Spinal cord (tissue), 10 donors: Measurements from ENCODE around the gene CNR2. TPM values are rescaled to one million over a fixed set of nuclear protein-coding genes. Genes with fewer than 3 reads are reported as not detected.
"Not testable (repeated sequence)": the region's sequence is repeated elsewhere in the genome, so short reads cannot be mapped to it uniquely, and the experiment has no call there.

Experiments
- DNase-seq, 6 donors: peaks; one replicate each; pipeline versions ENCODE4 v3.0.0 to v3.0.0-alpha.2; 2013 to 2015; ENCODE audit warnings: low spot score in 6 of 6, low read depth in 4 of 6
- H3K27ac ChIP-seq: one replicate; pipeline ENCODE4 v1.5.1; 2013; ENCODE audit warnings: low read depth, low read length, control low read depth
- H3K27me3 ChIP-seq: one replicate; pipeline ENCODE4 v1.6.1; 2013; ENCODE audit warnings: low read length; ENCODE audit not compliant: control insufficient read depth, insufficient read depth
- H3K36me3 ChIP-seq: one replicate; pipeline ENCODE4 v1.6.1; 2013; ENCODE audit warnings: low read length; ENCODE audit not compliant: control insufficient read depth, insufficient read depth
- H3K4me1 ChIP-seq: one replicate; pipeline ENCODE4 v1.6.1; 2013; ENCODE audit warnings: low read length; ENCODE audit not compliant: control insufficient read depth, insufficient read depth
- H3K4me3 ChIP-seq: one replicate; pipeline ENCODE4 v1.5.1; 2013; ENCODE audit warnings: low read depth, low read length, control low read depth
- H3K9me3 ChIP-seq: one replicate; pipeline ENCODE4 v1.6.1; 2013; ENCODE audit warnings: low read length; ENCODE audit not compliant: control insufficient read depth, insufficient read depth
- WGBS: methylation state at CpG from one replicate; pipeline ENCODE4 v1.1.5; 2013; ENCODE audit warnings: missing lambda C conversion rate; ENCODE audit not compliant: insufficient coverage; 5-methylcytosine and 5-hydroxymethylcytosine counted together
- polyA plus RNA-seq, 2 donors: library from polyadenylated mRNA; unstranded; fragments of 120-200 nt; gene quantifications; one replicate each; pipeline ENCODE4 v1.2.1, GENCODE V29; 2013; ENCODE audit not compliant: insufficient read length in 2 of 2
- total RNA-seq, 2 donors: library from RNA; depleted of rRNA in 1 of 2; stranded (reverse); fragments of 120-200 nt in 1 of 2; fragments of >200 nt in 1 of 2; gene quantifications; one replicate each; pipeline versions ENCODE4 v1.2.3 to v1.2.4, GENCODE V29; 2013 to 2014
- donor health status: healthy.

Gene CNR2
- total and polyA plus RNA-seq, 4 donors, result 0.05 to 0.10 (median 0.07) TPM

GRCh38 chr1:23848673-23849616 is 64.2 kb downstream of the CNR2 start:
- Histone ChIP-seq H3K9me3 (no peaks in the 10 kb centered on the region), H3K27me3 (no peaks in the 10 kb centered on the region), H3K4me3 (no peak overlapping the region), H3K27ac (no peak overlapping the region), H3K36me3 (peaks cover 18% of the 10 kb centered on the region), H3K4me1 (no peaks in the 10 kb centered on the region)
- WGBS, result 96% methylated on average over 4 of the region's 12 CpGs
- DNase-seq, result no peak

- H3K27me3 ChIP-seq, H3K4me3 ChIP-seq, H3K9me3 ChIP-seq, H3K4me1 ChIP-seq, H3K27ac ChIP-seq, DNase-seq: not testable (repeated sequence)
- WGBS, result no CpG with 5 or more reads among the region's 2 CpGs
- peaks cover 18% of the 10 kb centered on the region for H3K36me3 ChIP-seq
These were observed 65.6 kb downstream of the CNR2 start for GRCh38 chr1:23847482-23848095.

GRCh38 chr1:23845163-23845562 is 68.0 kb downstream of the CNR2 start:
- Histone ChIP-seq H3K27ac (no peak overlapping the region), H3K27me3 (peaks cover 2% of the 10 kb centered on the region)
- WGBS, result no CpG with 5 or more reads among the region's 2 CpGs

GRCh38 chr1:23843644-23844043 is 69.5 kb downstream of the CNR2 start:
- peaks cover under 1% of the 10 kb centered on the region for H3K4me1 ChIP-seq
- peaks cover 10% of the 10 kb centered on the region for H3K36me3 ChIP-seq
- DNase-seq, result no peak
- peaks cover 2% of the 10 kb centered on the region for H3K27me3 ChIP-seq
- no peaks in the 10 kb centered on the region for H3K9me3 ChIP-seq
- no peak overlapping the region for H3K27ac ChIP-seq
- no peak overlapping the region for H3K4me3 ChIP-seq
- 80% methylated on average over 1 of the region's 5 CpGs for WGBS

More at GRCh38 chr1:23845163-23845562, 68.0 kb downstream of the CNR2 start:
- Histone ChIP-seq H3K4me1 (no peaks in the 10 kb centered on the region), H3K9me3 (no peaks in the 10 kb centered on the region), H3K36me3 (peaks cover 14% of the 10 kb centered on the region), H3K4me3 (no peak overlapping the region)
- no peak for DNase-seq

- WGBS, result 0% methylated on average over 4 of the region's 21 CpGs
- Histone ChIP-seq H3K4me1 (peaks cover 9% of the 10 kb centered on the region), H3K27me3 (peaks cover 12% of the 10 kb centered on the region), H3K27ac (no peak overlapping the region), H3K4me3 (no peak overlapping the region), H3K9me3 (no peaks in the 10 kb centered on the region), H3K36me3 (no peaks in the 10 kb centered on the region)
- peak in 3 of 6 donors; percentile 2 to 48 (median 47) for DNase-seq
These were observed 74.7 kb downstream of the CNR2 start for GRCh38 chr1:23838401-23838866.

GRCh38 chr1:23837908-23838307 is 75.3 kb downstream of the CNR2 start:
- Histone ChIP-seq H3K36me3 (no peaks in the 10 kb centered on the region), H3K4me3 (no peak overlapping the region), H3K9me3 (no peaks in the 10 kb centered on the region), H3K27me3 (peaks cover 12% of the 10 kb centered on the region), H3K27ac (no peak overlapping the region), H3K4me1 (peaks cover 9% of the 10 kb centered on the region)
- 30% methylated on average over 9 of the region's 13 CpGs for WGBS
- no peak for DNase-seq

- peaks cover 10% of the 10 kb centered on the region for H3K27me3 ChIP-seq
- WGBS, result no CpG with 5 or more reads among the region's 3 CpGs
- H3K4me1 ChIP-seq, result peaks cover 9% of the 10 kb centered on the region
- no peaks in the 10 kb centered on the region for H3K9me3 ChIP-seq
- no peak for DNase-seq
- no peak overlapping the region for H3K27ac ChIP-seq
- H3K36me3 ChIP-seq, result no peaks in the 10 kb centered on the region
- no peak overlapping the region for H3K4me3 ChIP-seq
These were observed 77.1 kb downstream of the CNR2 start for GRCh38 chr1:23836037-23836436.

GRCh38 chr1:23834156-23834555 is 79.0 kb downstream of the CNR2 start:
- H3K4me1 ChIP-seq, H3K27me3 ChIP-seq, H3K36me3 ChIP-seq, H3K4me3 ChIP-seq, H3K9me3 ChIP-seq, H3K27ac ChIP-seq, DNase-seq: not testable (repeated sequence)
- WGBS, result 90% methylated on average over 2 of the region's 6 CpGs

- DNase-seq, result no peak
- no peak overlapping the region for H3K4me3 ChIP-seq
- H3K27me3 ChIP-seq, result no peaks in the 10 kb centered on the region
- no peak overlapping the region for H3K27ac ChIP-seq
- H3K36me3 ChIP-seq, result no peaks in the 10 kb centered on the region
- 83% methylated on average over 1 of the region's 1 CpG for WGBS
- peaks cover 4% of the 10 kb centered on the region for H3K4me1 ChIP-seq
- H3K9me3 ChIP-seq, result no peaks in the 10 kb centered on the region
These were observed 85.4 kb downstream of the CNR2 start for GRCh38 chr1:23827717-23828116.
